GM12891 (cell line): ENCODE data around the gene SEH1L.

Experiments used
- DNase-seq: peaks from one replicate; pipeline ENCODE4 v3.0.0; 2011; ENCODE audit warnings: low spot score; ENCODE audit not compliant: insufficient read length
- FAIRE-seq: peaks from 2 replicates; lab custom pipeline; 2011; peaks lifted over from hg19 to GRCh38; lab: Jason Lieb, UNC
- PAX5 ChIP-seq: IDR thresholded peaks from 2 replicates; pipeline ENCODE4 v1.6.1; 2011; ENCODE audit warnings: low read length, moderate library complexity, mild to moderate bottlenecking; ENCODE audit not compliant: insufficient read depth, severe bottlenecking
- POLR2A ChIP-seq: IDR thresholded peaks from 2 replicates; pipeline ENCODE4 v1.6.1; 2011; ENCODE audit warnings: low read depth, low read length, control low read depth
- POLR2AphosphoS5 ChIP-seq: IDR thresholded peaks from 2 replicates; pipeline ENCODE4 v1.6.1; 2011; ENCODE audit warnings: low read depth, low read length, control low read depth
- POU2F2 ChIP-seq: IDR thresholded peaks from 2 replicates; pipeline ENCODE4 v1.6.1; 2011; ENCODE audit warnings: low read depth, mild to moderate bottlenecking, control low read depth, low read length, moderate library complexity
- SPI1 ChIP-seq: IDR thresholded peaks from 2 replicates; pipeline ENCODE4 v1.6.1; 2011; ENCODE audit warnings: low read depth, low read length, control low read depth
- TAF1 ChIP-seq: IDR thresholded peaks from 2 replicates; pipeline ENCODE4 v1.6.1; 2011; ENCODE audit warnings: low read depth, low read length, control low read depth

Gene SEH1L

GRCh38 chr18:12921178-12921577 is 26.6 kb upstream of the SEH1L start:
- FAIRE-seq = peak; percentile 93
- DNase-seq = no peak
- no peak for TF ChIP-seq POLR2AphosphoS5
- TF ChIP-seq SPI1 = no peak
- TF ChIP-seq POLR2A = no peak
- TF ChIP-seq TAF1 = no peak
- TF ChIP-seq PAX5 = no peak
- TF ChIP-seq POU2F2 = no peak

- FAIRE-seq (no peak), DNase-seq (no peak)
- TF ChIP-seq POLR2AphosphoS5 (no peak), POU2F2 (no peak), SPI1 (no peak), POLR2A (no peak)
Measured at GRCh38 chr18:12922266-12922665, 25.5 kb upstream of the SEH1L start.

- DNase-seq (no peak), FAIRE-seq (no peak)
- no peak for TF ChIP-seq PAX5
- no peak for TF ChIP-seq SPI1
- TF ChIP-seq POLR2A = no peak
- no peak for TF ChIP-seq TAF1
- TF ChIP-seq POLR2AphosphoS5 = no peak
- no peak for TF ChIP-seq POU2F2
Measured at GRCh38 chr18:12924616-12925015, 23.2 kb upstream of the SEH1L start.

- no peak for TF ChIP-seq POLR2A
- TF ChIP-seq PAX5 = no peak
- no peak for TF ChIP-seq POU2F2
- no peak for TF ChIP-seq SPI1
- TF ChIP-seq POLR2AphosphoS5 = no peak
- TF ChIP-seq TAF1 = no peak
- no peak for FAIRE-seq
Measured at GRCh38 chr18:12928206-12928605, 19.6 kb upstream of the SEH1L start.

GRCh38 chr18:12928641-12929040 is 19.2 kb upstream of the SEH1L start:
- TF ChIP-seq POLR2A (no peak), SPI1 (no peak), POU2F2 (no peak), TAF1 (no peak), PAX5 (no peak), POLR2AphosphoS5 (no peak)
- DNase-seq (no peak), FAIRE-seq (no peak)

More at GRCh38 chr18:12928206-12928605, 19.6 kb upstream of the SEH1L start:
- no peak for DNase-seq

- TF ChIP-seq SPI1 (no peak), PAX5 (no peak), POLR2AphosphoS5 (no peak), TAF1 (no peak), POLR2A (no peak), POU2F2 (no peak)
- DNase-seq = no peak
Measured at GRCh38 chr18:12929477-12930083, 18.2 kb upstream of the SEH1L start.

GRCh38 chr18:12930376-12930775 is 17.4 kb upstream of the SEH1L start:
- FAIRE-seq (no peak), DNase-seq (no peak)
- no peak for TF ChIP-seq POLR2AphosphoS5
- no peak for TF ChIP-seq TAF1
- no peak for TF ChIP-seq POLR2A
- TF ChIP-seq PAX5 = no peak
- TF ChIP-seq POU2F2 = no peak
- TF ChIP-seq SPI1 = no peak

More at GRCh38 chr18:12929477-12930083, 18.2 kb upstream of the SEH1L start:
- FAIRE-seq = no peak

GRCh38 chr18:12930908-12931307 is 16.9 kb upstream of the SEH1L start:
- no peak for TF ChIP-seq SPI1
- FAIRE-seq (no peak), DNase-seq (no peak)

GRCh38 chr18:12933327-12933726 is 14.5 kb upstream of the SEH1L start:
- FAIRE-seq = no peak
- TF ChIP-seq POLR2AphosphoS5 = no peak
- TF ChIP-seq POU2F2 = no peak
- no peak for TF ChIP-seq POLR2A
- no peak for TF ChIP-seq PAX5
- TF ChIP-seq TAF1 = no peak
- TF ChIP-seq SPI1 = no peak

More at GRCh38 chr18:12933327-12933726, 14.5 kb upstream of the SEH1L start:
- DNase-seq = no peak
